IMR-90 (cell line): ENCODE results near the gene SPATA13.

Source experiments
- BHLHE40 ChIP-seq: fragments of 150-350 bp; IDR thresholded peaks from 2 replicates; pipeline ENCODE4 v1.6.1; 2016; ENCODE audit warnings: mild to moderate bottlenecking, low read depth, low read length
- MAFK ChIP-seq: IDR thresholded peaks from 2 replicates; pipeline ENCODE4 v1.6.1; 2012; ENCODE audit warnings: low read depth, low read length, improper control_type of control experiment
- NFE2L2 ChIP-seq: fragments of 150-350 bp; IDR thresholded peaks from 2 replicates; pipeline ENCODE4 v1.6.1; 2016; ENCODE audit warnings: low read depth, mild to moderate bottlenecking, low read length
- POLR2A ChIP-seq: IDR thresholded peaks from 2 replicates; pipeline ENCODE4 v1.6.1; 2012; ENCODE audit warnings: mild to moderate bottlenecking, low read depth, low read length
- RAD21 ChIP-seq: IDR thresholded peaks from 2 replicates; pipeline ENCODE4 v1.6.1; 2012; ENCODE audit warnings: low read length, improper control_type of control experiment
- RFX5 ChIP-seq: IDR thresholded peaks from 2 replicates; pipeline ENCODE4 v1.8.0; 2012; ENCODE audit warnings: low read depth, mild to moderate bottlenecking, low read length, moderate library complexity
- SMC3 ChIP-seq: fragments of 150-350 bp; IDR thresholded peaks from 2 replicates; pipeline ENCODE4 v1.6.1; 2016; ENCODE audit warnings: low read depth, mild to moderate bottlenecking, antibody characterized with exemption, low read length, moderate library complexity
- TF ChIP-seq, protein P1 (sequence below): conservative IDR thresholded peaks from 2 replicates; pipeline ENCODE4 v1.5.1; 2012; ENCODE audit warnings: mild to moderate bottlenecking, low read depth, low read length, improper control_type of control experiment
- TF ChIP-seq, protein P2 (sequence below): fragments of 150-350 bp; IDR thresholded peaks from 2 replicates; pipeline ENCODE4 v1.6.1; 2017; ENCODE audit warnings: mild to moderate bottlenecking, antibody characterized with exemption, low read length, low read depth

DNA sequence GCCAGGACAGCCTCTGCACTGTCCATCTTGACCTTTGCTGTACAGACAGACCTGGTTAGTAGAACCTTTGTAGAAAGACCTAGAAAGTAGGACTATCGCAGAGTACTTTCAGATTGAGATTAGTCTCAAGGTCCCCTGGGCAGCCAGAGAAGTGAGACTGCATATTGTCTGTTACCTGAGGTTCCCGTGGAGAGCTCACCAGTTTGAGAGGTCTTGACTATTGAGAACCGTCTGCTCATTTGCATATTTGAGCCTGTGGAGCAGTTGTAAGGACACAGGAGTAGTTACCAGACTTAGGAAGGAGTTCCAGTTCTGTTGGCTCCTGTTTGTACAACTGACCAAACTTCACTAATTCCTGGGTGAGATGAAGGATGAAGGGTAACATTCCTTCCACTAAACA, 66.2 kb downstream of the SPATA13 start:
- TF ChIP-seq, protein P1, sequence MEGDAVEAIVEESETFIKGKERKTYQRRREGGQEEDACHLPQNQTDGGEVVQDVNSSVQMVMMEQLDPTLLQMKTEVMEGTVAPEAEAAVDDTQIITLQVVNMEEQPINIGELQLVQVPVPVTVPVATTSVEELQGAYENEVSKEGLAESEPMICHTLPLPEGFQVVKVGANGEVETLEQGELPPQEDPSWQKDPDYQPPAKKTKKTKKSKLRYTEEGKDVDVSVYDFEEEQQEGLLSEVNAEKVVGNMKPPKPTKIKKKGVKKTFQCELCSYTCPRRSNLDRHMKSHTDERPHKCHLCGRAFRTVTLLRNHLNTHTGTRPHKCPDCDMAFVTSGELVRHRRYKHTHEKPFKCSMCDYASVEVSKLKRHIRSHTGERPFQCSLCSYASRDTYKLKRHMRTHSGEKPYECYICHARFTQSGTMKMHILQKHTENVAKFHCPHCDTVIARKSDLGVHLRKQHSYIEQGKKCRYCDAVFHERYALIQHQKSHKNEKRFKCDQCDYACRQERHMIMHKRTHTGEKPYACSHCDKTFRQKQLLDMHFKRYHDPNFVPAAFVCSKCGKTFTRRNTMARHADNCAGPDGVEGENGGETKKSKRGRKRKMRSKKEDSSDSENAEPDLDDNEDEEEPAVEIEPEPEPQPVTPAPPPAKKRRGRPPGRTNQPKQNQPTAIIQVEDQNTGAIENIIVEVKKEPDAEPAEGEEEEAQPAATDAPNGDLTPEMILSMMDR = no peak
- no peak for TF ChIP-seq POLR2A
- TF ChIP-seq RFX5 = no peak
- no peak for TF ChIP-seq NFE2L2
- no peak for TF ChIP-seq RAD21
- TF ChIP-seq MAFK = no peak
- TF ChIP-seq SMC3 = no peak
- no peak for TF ChIP-seq BHLHE40
- TF ChIP-seq, protein P2, sequence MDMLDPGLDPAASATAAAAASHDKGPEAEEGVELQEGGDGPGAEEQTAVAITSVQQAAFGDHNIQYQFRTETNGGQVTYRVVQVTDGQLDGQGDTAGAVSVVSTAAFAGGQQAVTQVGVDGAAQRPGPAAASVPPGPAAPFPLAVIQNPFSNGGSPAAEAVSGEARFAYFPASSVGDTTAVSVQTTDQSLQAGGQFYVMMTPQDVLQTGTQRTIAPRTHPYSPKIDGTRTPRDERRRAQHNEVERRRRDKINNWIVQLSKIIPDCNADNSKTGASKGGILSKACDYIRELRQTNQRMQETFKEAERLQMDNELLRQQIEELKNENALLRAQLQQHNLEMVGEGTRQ = no peak
